RWPE2 (cell line): ENCODE data around the gene PAX7.

Experiments used
- ATAC-seq: fragments of 200-7000 bp; cut with Tn5 transposase; 3 replicates; pipeline ENCODE4 v1.9.1; 2021; ENCODE audit warnings: low read depth
- DNase-seq: peaks from one replicate; pipeline ENCODE4 v3.0.0-alpha.2; 2020; ENCODE audit warnings: low spot score
- H3K27ac ChIP-seq: fragments of 450-650 bp; 2 replicates; pipeline ENCODE4 v1.5.1; 2017; ENCODE audit warnings: mild to moderate bottlenecking; ENCODE audit not compliant: poor library complexity, severe bottlenecking
- H3K27me3 ChIP-seq: fragments of 250-450 bp; sonication (Bioruptor Pico); 2 replicates; pipeline ENCODE4 v1.5.1; 2021; ENCODE audit warnings: mild to moderate bottlenecking, moderate library complexity; ENCODE audit not compliant: insufficient read depth, poor library complexity, severe bottlenecking
- H3K36me3 ChIP-seq: fragments of 250-450 bp; sonication (Bioruptor Pico); 2 replicates; pipeline ENCODE4 v1.5.1; 2020; ENCODE audit warnings: low read depth, mild to moderate bottlenecking, moderate library complexity
- H3K4me1 ChIP-seq: fragments of 250-450 bp; sonication (Bioruptor Pico); 2 replicates; pipeline ENCODE4 v1.5.1; 2021; ENCODE audit warnings: mild to moderate bottlenecking, moderate library complexity; ENCODE audit not compliant: insufficient read depth, poor library complexity, severe bottlenecking
- H3K4me3 ChIP-seq: fragments of 250-450 bp; sonication (Bioruptor Pico); 2 replicates; pipeline ENCODE4 v1.5.1; 2021; ENCODE audit warnings: mild to moderate bottlenecking, moderate library complexity; ENCODE audit not compliant: severe bottlenecking
- H3K9me3 ChIP-seq: fragments of 250-450 bp; sonication (Bioruptor Pico); 2 replicates; pipeline ENCODE4 v1.5.1; 2021; ENCODE audit warnings: mild to moderate bottlenecking, moderate library complexity; ENCODE audit not compliant: severe bottlenecking
- TF ChIP-seq, protein P1 (sequence below): fragments of 450-650 bp; IDR thresholded peaks from one replicate; pipeline ENCODE4 v1.5.1; 2017; ENCODE audit warnings: mild to moderate bottlenecking, moderate library complexity; ENCODE audit not compliant: poor library complexity, severe bottlenecking

PAX7 gene

GRCh38 chr1:18638835-18639364 lies 8.3 kb downstream of the PAX7 start:
- DNase-seq, result no peak
- no peak overlapping the region for H3K4me3 ChIP-seq
- no peaks in the 10 kb centered on the region for H3K36me3 ChIP-seq
- H3K9me3 ChIP-seq, result no peaks in the 10 kb centered on the region
- no peak for ATAC-seq
- H3K4me1 ChIP-seq, result no peaks in the 10 kb centered on the region
- TF ChIP-seq, protein P1, sequence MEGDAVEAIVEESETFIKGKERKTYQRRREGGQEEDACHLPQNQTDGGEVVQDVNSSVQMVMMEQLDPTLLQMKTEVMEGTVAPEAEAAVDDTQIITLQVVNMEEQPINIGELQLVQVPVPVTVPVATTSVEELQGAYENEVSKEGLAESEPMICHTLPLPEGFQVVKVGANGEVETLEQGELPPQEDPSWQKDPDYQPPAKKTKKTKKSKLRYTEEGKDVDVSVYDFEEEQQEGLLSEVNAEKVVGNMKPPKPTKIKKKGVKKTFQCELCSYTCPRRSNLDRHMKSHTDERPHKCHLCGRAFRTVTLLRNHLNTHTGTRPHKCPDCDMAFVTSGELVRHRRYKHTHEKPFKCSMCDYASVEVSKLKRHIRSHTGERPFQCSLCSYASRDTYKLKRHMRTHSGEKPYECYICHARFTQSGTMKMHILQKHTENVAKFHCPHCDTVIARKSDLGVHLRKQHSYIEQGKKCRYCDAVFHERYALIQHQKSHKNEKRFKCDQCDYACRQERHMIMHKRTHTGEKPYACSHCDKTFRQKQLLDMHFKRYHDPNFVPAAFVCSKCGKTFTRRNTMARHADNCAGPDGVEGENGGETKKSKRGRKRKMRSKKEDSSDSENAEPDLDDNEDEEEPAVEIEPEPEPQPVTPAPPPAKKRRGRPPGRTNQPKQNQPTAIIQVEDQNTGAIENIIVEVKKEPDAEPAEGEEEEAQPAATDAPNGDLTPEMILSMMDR, result no peak
- H3K27ac ChIP-seq, result no peak overlapping the region
- peaks cover 100% of the 10 kb centered on the region for H3K27me3 ChIP-seq

GRCh38 chr1:18639368-18640055 lies 8.9 kb downstream of the PAX7 start:
- no peaks in the 10 kb centered on the region for H3K4me1 ChIP-seq

DNA sequence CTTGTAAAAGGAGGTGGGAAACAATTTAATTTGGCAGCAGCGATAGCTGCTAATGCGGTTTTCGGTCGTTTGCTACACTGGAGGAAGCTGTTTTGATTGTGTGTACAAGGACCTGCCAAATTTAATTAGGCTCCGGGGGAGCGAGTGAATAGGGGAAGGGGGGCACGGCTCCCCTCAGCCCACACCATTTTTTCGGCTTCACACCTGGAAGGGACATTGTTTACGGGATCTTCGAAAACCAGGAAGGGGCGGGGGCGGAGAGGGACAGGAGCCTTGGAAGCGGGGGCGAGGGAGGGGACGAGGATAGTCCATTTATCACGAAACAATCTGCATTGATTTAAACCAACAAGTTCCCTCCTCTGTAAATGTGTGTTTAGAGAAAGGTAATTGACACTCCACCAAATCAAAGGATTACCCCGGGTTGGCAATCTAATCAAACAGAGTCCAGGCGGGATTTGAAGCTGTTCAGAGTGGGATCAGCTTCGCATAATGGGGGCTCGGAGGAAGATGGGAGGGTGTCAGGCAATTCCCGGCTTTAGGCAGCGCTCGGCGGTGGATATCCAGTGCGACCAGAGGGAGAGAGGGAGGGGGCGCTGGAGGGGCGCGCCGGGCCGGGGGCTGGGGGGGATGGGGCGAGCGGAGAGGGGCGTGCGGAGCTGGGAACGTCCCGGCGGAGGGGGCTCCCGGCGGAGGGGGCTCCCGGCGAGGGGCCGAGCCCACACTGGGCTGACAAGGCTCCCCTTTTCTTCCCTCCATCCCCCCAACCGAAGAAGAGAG lies 9.8 kb downstream of the PAX7 start:
- ATAC-seq (no peak), DNase-seq (no peak)
- H3K27me3 ChIP-seq, result peaks cover 100% of the 10 kb centered on the region
- H3K4me1 ChIP-seq, result no peaks in the 10 kb centered on the region
- H3K9me3 ChIP-seq, result no peaks in the 10 kb centered on the region
- no peak overlapping the region for H3K27ac ChIP-seq
- TF ChIP-seq, protein P1, result no peak
- H3K36me3 ChIP-seq, result no peaks in the 10 kb centered on the region
- H3K4me3 ChIP-seq, result no peak overlapping the region

More at GRCh38 chr1:18639368-18640055, 8.9 kb downstream of the PAX7 start:
- ATAC-seq, result no peak
- H3K36me3 ChIP-seq, result no peaks in the 10 kb centered on the region
- TF ChIP-seq, protein P1, result no peak
- peaks cover 100% of the 10 kb centered on the region for H3K27me3 ChIP-seq
- no peak for DNase-seq
- H3K4me3 ChIP-seq, result no peak overlapping the region
- no peak overlapping the region for H3K27ac ChIP-seq
- H3K9me3 ChIP-seq, result no peaks in the 10 kb centered on the region

- Histone ChIP-seq H3K36me3 (no peaks in the 10 kb centered on the region), H3K27ac (no peak overlapping the region), H3K27me3 (peaks cover 100% of the 10 kb centered on the region), H3K9me3 (no peaks in the 10 kb centered on the region), H3K4me3 (no peak overlapping the region), H3K4me1 (no peaks in the 10 kb centered on the region)
- TF ChIP-seq, protein P1, result no peak
- DNase-seq (no peak), ATAC-seq (no peak)
Observed at GRCh38 chr1:18641005-18641941, 10.6 kb downstream of the PAX7 start.
